Activated CD4-positive, alpha-beta T cell treated with anti-CD3 and anti-CD28 coated beads for 36 hours (primary cell): ENCODE data around the gene ADAT3. TPM values are rescaled to one million over a fixed set of nuclear protein-coding genes. Genes with fewer than 3 reads are reported as not detected.

Experiments used
- ATAC-seq: fragments of 200-7000 bp; cut with Tn5 transposase; one replicate; pipeline ENCODE4 v1.10.0; 2021; ENCODE audit warnings: mild to moderate bottlenecking, moderate library complexity
- CTCF ChIA-PET: fragments of 350-600 bp; sonication (Branson Sonifier 250); formaldehyde crosslinking; loops from one replicate; lab custom pipeline; 2021; ENCODE audit warnings: antibody characterized with exemption; lab: Charles Lee
- POLR2A ChIA-PET: fragments of 350-600 bp; sonication (Branson Sonifier 250); formaldehyde crosslinking; loops from one replicate; lab custom pipeline; 2021; ENCODE audit warnings: antibody characterized with exemption, inconsistent platforms; lab: Charles Lee
- DNase-seq: peaks from one replicate; pipeline ENCODE4 v3.0.0-alpha.2; 2020
- H3K27ac Mint-ChIP-seq: one replicate; pipeline ENCODE4 v1.8.0; 2021; ENCODE audit warnings: mixed read lengths
- H3K27me3 Mint-ChIP-seq: one replicate; pipeline ENCODE4 v1.8.0; 2021; ENCODE audit warnings: mixed read lengths
- H3K36me3 Mint-ChIP-seq: one replicate; pipeline ENCODE4 v1.8.0; 2021; ENCODE audit warnings: low read depth, mixed read lengths
- H3K4me1 Mint-ChIP-seq: one replicate; pipeline ENCODE4 v1.8.0; 2021; ENCODE audit warnings: mixed read lengths
- H3K4me3 Mint-ChIP-seq: one replicate; pipeline ENCODE4 v1.8.0; 2021; ENCODE audit warnings: mild to moderate bottlenecking, moderate library complexity, mixed read lengths
- H3K9me3 Mint-ChIP-seq: one replicate; pipeline ENCODE4 v1.8.0; 2021; ENCODE audit warnings: low read depth, mixed read lengths
- intact Hi-C, 2 experiments: fragments of 100-400 bp; cut with DNase I in 1 of 2; cut with micrococcal nuclease in 1 of 2; formaldehyde crosslinking; loops; one replicate each; pipeline versions ENCODE4 v1.14.2 to v1.15.1; 2022 to 2024; cut with DNase I, micrococcal nuclease
- total RNA-seq, 2 experiments: library from RNA; stranded (reverse); gene quantifications; one replicate each; pipeline ENCODE4 v1.2.3, GENCODE V29; 2021

The ADAT3 gene
- total RNA-seq, 2 experiments from 2014 or later, result 5.6 to 6.1 TPM

DNA sequence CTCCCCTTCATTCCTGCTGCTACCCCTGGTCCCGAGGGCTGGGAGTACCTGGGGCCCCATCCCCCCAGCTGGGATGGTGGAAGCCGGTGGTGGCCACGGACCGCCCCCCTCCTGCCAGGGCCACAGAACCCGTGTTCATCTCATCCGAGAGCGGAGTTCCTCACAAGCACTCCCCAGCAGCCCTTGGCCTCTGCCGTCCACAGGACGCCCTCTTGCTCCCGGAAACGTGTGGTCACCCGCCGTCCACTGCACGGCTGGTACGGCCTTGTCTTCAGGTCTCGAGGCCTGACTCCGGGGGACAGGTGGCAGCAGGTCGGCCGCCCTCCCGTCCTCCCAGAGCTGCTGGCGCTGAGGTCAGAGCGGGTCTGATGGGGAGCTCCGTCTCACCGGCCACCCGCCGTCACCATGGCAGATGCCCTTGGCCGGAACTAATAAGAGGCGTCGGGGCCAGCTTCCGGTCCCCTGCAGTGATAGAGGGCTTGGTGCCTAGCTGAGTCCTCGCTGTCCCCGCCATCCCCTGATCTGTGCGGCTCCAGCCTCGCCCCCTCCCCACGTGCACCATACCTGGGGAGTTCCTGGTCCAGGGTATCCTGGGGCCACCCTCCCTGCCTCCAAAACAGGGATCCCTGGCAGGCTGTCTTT, 19.2 kb downstream of the ADAT3 start:
- intact Hi-C loops, result no loop called here
- H3K9me3 Mint-ChIP-seq, result no peaks in the 10 kb centered on the region
- no peaks in the 10 kb centered on the region for H3K27me3 Mint-ChIP-seq
- no peak overlapping the region for H3K27ac Mint-ChIP-seq
- ATAC-seq, result no peak
- H3K36me3 Mint-ChIP-seq, result peaks cover 7% of the 10 kb centered on the region
- peaks cover 24% of the 10 kb centered on the region for H3K4me1 Mint-ChIP-seq
- ChIA-PET CTCF (interaction anchor here (0.6 to 0.8 kb wide), 2 partner anchors 8 to 170 kb away, joined by 3 to 4 read pairs; no protein-coding TSS in a partner anchor), POLR2A (no interaction called here)
- H3K4me3 Mint-ChIP-seq, result no peak overlapping the region
- DNase-seq, result no peak

- Mint-ChIP-seq H3K4me3 (no peak overlapping the region), H3K27ac (no peak overlapping the region), H3K9me3 (no peaks in the 10 kb centered on the region), H3K4me1 (peaks cover 34% of the 10 kb centered on the region), H3K27me3 (peaks cover 2% of the 10 kb centered on the region), H3K36me3 (peaks cover 2% of the 10 kb centered on the region)
- no peak for DNase-seq
- intact Hi-C loops, result loop anchor here in 1 of 2 experiments (5.0 kb wide), 1 partner anchor 92 kb away; the partner anchor contains the start of gene BTBD2
- ChIA-PET CTCF (no interaction called here), POLR2A (no interaction called here)
- no peak for ATAC-seq
These were observed 20.3 kb downstream of the ADAT3 start for GRCh38 chr19:1925544-1925943.

GRCh38 chr19:1929021-1929742, 24.0 kb downstream of the ADAT3 start:
- DNase-seq (peak; percentile 90), ATAC-seq (peak; percentile 87)
- H3K36me3 Mint-ChIP-seq, result peaks cover 2% of the 10 kb centered on the region
- H3K27me3 Mint-ChIP-seq, result peaks cover 2% of the 10 kb centered on the region
- peak overlapping the region; percentile 45 for H3K4me3 Mint-ChIP-seq
- H3K27ac Mint-ChIP-seq, result no peak overlapping the region
- intact Hi-C loops, result loop anchor here (1.0 to 5.0 kb wide), 3 partner anchors 88 to 140 kb away; partner anchors contain the start of gene BTBD2 (in 1 of the 2)
- peaks cover 4% of the 10 kb centered on the region for H3K9me3 Mint-ChIP-seq
- ChIA-PET POLR2A (no interaction called here), CTCF (interaction anchor here (0.6 to 1.7 kb wide), 4 partner anchors 10 to 33 kb away, joined by 3 to 5 read pairs (median 3); no protein-coding TSS in a partner anchor)
- H3K4me1 Mint-ChIP-seq, result peaks cover 24% of the 10 kb centered on the region

- POLR2A ChIA-PET, result no interaction called here
- Mint-ChIP-seq H3K4me1 (peaks cover 26% of the 10 kb centered on the region), H3K27me3 (peaks cover 2% of the 10 kb centered on the region)
These were observed 26.2 kb downstream of the ADAT3 start for GRCh38 chr19:1931445-1931844.

DNA sequence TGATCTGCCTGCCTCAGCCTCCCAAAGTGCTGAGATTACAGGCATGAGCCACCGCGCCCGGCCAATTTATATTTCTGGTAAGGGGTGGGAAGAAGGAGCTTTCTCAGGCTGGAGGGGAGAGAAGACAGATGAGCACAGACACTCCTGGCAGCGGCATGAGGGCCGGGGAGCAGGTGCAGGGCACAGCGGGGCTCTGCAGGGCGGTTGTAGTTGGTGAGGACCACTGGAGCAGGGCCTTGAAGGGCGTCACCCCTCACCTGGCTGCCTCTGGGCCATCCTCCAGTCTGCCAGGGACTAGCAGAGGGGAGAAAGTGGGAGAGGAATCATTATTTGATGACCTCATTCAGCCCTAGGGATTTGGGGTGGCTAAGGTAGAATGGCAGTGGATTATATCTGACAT, 27.2 kb downstream of the ADAT3 start:
- CTCF ChIA-PET, result interaction anchor here (0.8 to 1.4 kb wide), 3 partner anchors 8 to 165 kb away, joined by 3 read pairs; no protein-coding TSS in a partner anchor
- Mint-ChIP-seq H3K9me3 (peaks cover 8% of the 10 kb centered on the region), H3K27ac (no peak overlapping the region), H3K4me3 (no peak overlapping the region), H3K4me1 (peaks cover 26% of the 10 kb centered on the region), H3K27me3 (peaks cover 2% of the 10 kb centered on the region), H3K36me3 (peaks cover 3% of the 10 kb centered on the region)
- intact Hi-C loops, result no loop called here
- POLR2A ChIA-PET, result no interaction called here
- ATAC-seq (no peak), DNase-seq (no peak)

More at GRCh38 chr19:1931445-1931844, 26.2 kb downstream of the ADAT3 start:
- DNase-seq (no peak), ATAC-seq (no peak)
- H3K9me3 Mint-ChIP-seq, result peaks cover 8% of the 10 kb centered on the region
- intact Hi-C loops, result no loop called here
- CTCF ChIA-PET, result no interaction called here
- H3K36me3 Mint-ChIP-seq, result peaks cover 3% of the 10 kb centered on the region
- H3K4me3 Mint-ChIP-seq, result no peak overlapping the region
- no peak overlapping the region for H3K27ac Mint-ChIP-seq

GRCh38 chr19:1933244-1933643, 28.0 kb downstream of the ADAT3 start:
- H3K36me3 Mint-ChIP-seq, result peaks cover 3% of the 10 kb centered on the region
- peaks cover 19% of the 10 kb centered on the region for H3K4me1 Mint-ChIP-seq
- no peak for DNase-seq
- intact Hi-C loops, result no loop called here
- peaks cover 2% of the 10 kb centered on the region for H3K27me3 Mint-ChIP-seq
- peaks cover 8% of the 10 kb centered on the region for H3K9me3 Mint-ChIP-seq
- CTCF ChIA-PET, result interaction anchor here (0.6 to 1.4 kb wide), 5 partner anchors 9 to 164 kb away, joined by 3 read pairs; no protein-coding TSS in a partner anchor
- H3K4me3 Mint-ChIP-seq, result no peak overlapping the region
- no peak overlapping the region for H3K27ac Mint-ChIP-seq
- no peak for ATAC-seq
- POLR2A ChIA-PET, result interaction anchor here (0.6 kb wide), 1 partner anchor 38 kb away, joined by 3 read pairs; no protein-coding TSS in a partner anchor

DNA sequence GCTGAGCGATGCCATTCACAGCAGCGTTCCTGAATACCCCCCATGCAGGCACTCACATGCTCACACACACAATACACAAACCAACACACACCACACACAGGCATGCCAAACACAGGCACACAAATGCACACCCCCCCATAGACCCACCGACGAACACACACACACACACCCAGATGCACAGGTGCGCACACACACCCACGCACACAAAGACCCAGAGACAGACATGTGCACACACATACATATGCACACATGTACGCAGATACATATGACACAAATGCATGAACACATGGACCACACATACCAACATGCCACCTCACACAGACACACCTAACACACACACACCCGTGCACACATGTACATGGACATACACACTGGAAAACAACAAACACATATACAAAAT, 28.7 kb downstream of the ADAT3 start:
- POLR2A ChIA-PET, result no interaction called here
- peaks cover 8% of the 10 kb centered on the region for H3K9me3 Mint-ChIP-seq

GRCh38 chr19:1935484-1936208, 30.4 kb downstream of the ADAT3 start:
- no peak overlapping the region for H3K27ac Mint-ChIP-seq
- ATAC-seq (peak; percentile 27), DNase-seq (peak; percentile 43)
- H3K36me3 Mint-ChIP-seq, result peaks cover 3% of the 10 kb centered on the region
- no peaks in the 10 kb centered on the region for H3K27me3 Mint-ChIP-seq
- ChIA-PET POLR2A (no interaction called here), CTCF (interaction anchor here (0.5 to 0.6 kb wide), 2 partner anchors 150 to 461 kb away, joined by 3 to 4 read pairs; no protein-coding TSS in a partner anchor)
- peaks cover 8% of the 10 kb centered on the region for H3K9me3 Mint-ChIP-seq
- H3K4me1 Mint-ChIP-seq, result peaks cover 15% of the 10 kb centered on the region
- no peak overlapping the region for H3K4me3 Mint-ChIP-seq
- intact Hi-C loops, result no loop called here

More for the DNA sequence above, 28.7 kb downstream of the ADAT3 start:
- Mint-ChIP-seq H3K36me3 (peaks cover 3% of the 10 kb centered on the region), H3K27ac (no peak overlapping the region), H3K27me3 (peaks cover 2% of the 10 kb centered on the region), H3K4me1 (peaks cover 17% of the 10 kb centered on the region), H3K4me3 (no peak overlapping the region)
- intact Hi-C loops, result no loop called here
- DNase-seq (no peak), ATAC-seq (no peak)
- CTCF ChIA-PET, result interaction anchor here (0.6 kb wide), 1 partner anchor 24 kb away, joined by 3 read pairs; no protein-coding TSS in a partner anchor

GRCh38 chr19:1936430-1936829, 31.2 kb downstream of the ADAT3 start:
- Mint-ChIP-seq H3K27ac (no peak overlapping the region), H3K4me1 (peaks cover 13% of the 10 kb centered on the region), H3K9me3 (peaks cover 8% of the 10 kb centered on the region), H3K4me3 (no peak overlapping the region), H3K27me3 (no peaks in the 10 kb centered on the region), H3K36me3 (peaks cover 3% of the 10 kb centered on the region)
- CTCF ChIA-PET, result interaction anchor here (0.6 kb wide), 1 partner anchor 460 kb away, joined by 3 read pairs; no protein-coding TSS in a partner anchor
- DNase-seq (no peak), ATAC-seq (no peak)
- intact Hi-C loops, result no loop called here
- POLR2A ChIA-PET, result no interaction called here

GRCh38 chr19:1936916-1937610, 31.9 kb downstream of the ADAT3 start:
- no peak for ATAC-seq
- H3K4me3 Mint-ChIP-seq, result no peak overlapping the region
- no peak overlapping the region for H3K27ac Mint-ChIP-seq
- CTCF ChIA-PET, result interaction anchor here (0.7 kb wide), 1 partner anchor 135 kb away, joined by 4 read pairs; no protein-coding TSS in a partner anchor
- no peak for DNase-seq
- peaks cover 13% of the 10 kb centered on the region for H3K4me1 Mint-ChIP-seq
- H3K9me3 Mint-ChIP-seq, result peaks cover 3% of the 10 kb centered on the region
- no peaks in the 10 kb centered on the region for H3K27me3 Mint-ChIP-seq
- intact Hi-C loops, result no loop called here
- POLR2A ChIA-PET, result no interaction called here
- peaks cover 3% of the 10 kb centered on the region for H3K36me3 Mint-ChIP-seq
